Measurements from ENCODE around the gene PNLIPRP1.

The PNLIPRP1 gene

GRCh38 chr10:116602648-116603400 lies 12.1 kb downstream of the PNLIPRP1 start:
- DNase-seq = no peak

GRCh38 chr10:116606061-116606483 lies 15.3 kb downstream of the PNLIPRP1 start:
- no peak for DNase-seq

- no peak for DNase-seq
Measured at GRCh38 chr10:116607336-116607735, 16.6 kb downstream of the PNLIPRP1 start.

- no peak for DNase-seq
Measured at GRCh38 chr10:116608686-116609594, 18.2 kb downstream of the PNLIPRP1 start.

- no peak for DNase-seq
Measured at GRCh38 chr10:116610443-116611152, 19.8 kb downstream of the PNLIPRP1 start.

- DNase-seq = no peak
Measured at GRCh38 chr10:116611153-116611545, 20.4 kb downstream of the PNLIPRP1 start.

- no peak for DNase-seq
Measured at GRCh38 chr10:116612107-116612769, 21.5 kb downstream of the PNLIPRP1 start.

DNA sequence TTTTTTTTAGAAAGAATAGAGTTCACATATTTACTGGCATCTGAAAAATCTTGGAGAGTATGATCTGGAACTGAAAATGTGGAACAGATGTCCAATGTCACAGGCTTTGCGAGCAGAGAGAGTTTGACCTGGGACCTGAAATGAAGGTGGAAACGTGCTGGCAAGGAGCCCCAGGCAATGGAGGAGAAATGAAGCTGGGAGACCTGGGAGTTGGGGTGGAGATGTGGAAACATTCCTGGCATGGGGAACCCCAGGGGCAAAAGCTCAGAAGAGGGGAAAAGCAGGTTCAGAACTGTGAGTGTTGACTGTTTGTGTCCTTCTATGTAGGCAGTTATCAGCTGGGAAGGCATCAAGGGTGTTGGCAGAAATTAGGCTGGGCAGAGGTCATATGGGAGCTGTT lies 22.7 kb downstream of the PNLIPRP1 start:
- DNase-seq = no peak

GRCh38 chr10:116614796-116615195 lies 24.0 kb downstream of the PNLIPRP1 start:
- DNase-seq = no peak

- no peak for DNase-seq
Measured at GRCh38 chr10:116615199-116615776, 24.5 kb downstream of the PNLIPRP1 start.

DNA sequence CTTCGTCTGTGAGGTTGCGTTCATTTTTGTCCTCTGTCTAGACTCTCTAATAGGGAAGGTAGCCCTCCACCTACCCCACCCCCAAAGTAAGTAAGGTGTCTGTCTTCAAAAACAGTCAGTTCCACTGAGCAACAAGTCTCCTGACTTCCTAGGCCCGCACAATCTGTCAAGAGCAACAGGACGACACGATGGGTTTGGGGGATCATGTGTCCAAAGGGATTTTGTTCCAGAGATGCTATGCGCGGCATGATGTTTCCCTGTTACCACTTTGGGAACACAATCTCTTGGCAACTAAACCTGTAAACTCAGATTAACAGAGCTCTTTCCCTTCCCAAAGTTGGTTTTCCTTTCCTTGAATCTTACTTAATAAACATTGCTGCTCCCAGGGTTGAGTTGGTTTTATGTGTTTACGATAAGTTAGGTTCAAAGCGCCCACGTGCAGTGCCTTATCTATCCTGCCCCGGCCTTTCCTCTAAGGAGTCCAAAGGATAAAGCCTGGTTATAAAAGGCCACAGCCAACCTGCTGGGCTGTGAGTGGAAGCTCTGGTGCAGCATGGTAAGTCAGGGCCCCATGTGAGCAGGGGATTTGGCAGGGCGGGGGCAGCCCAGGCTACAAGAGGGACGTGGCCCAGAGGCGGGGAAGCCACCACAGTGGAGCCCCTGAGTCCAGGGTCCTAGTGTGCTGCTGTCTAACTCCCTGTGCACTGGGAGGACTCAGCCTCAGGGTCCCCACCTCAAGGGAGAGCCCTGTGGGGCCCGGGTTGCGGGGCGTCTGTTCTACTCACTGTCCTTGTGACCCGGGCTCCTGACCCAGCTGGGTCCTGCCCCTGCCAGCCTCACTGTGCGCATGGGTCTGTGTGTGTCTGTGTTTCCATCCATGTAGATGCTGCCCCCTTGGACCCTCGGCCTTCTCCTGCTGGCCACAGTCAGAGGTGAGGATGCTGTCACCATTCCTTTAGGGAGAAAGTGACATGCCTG lies 30.0 kb downstream of the PNLIPRP1 start, which contains the start of gene PNLIPRP2:
TSS of gene PNLIPRP2 (plus strand) at position 531 of the 978 bp plus-strand sequence.
- no peak for DNase-seq

- DNase-seq = no peak
Measured at GRCh38 chr10:116621476-116621875, 30.7 kb downstream of the PNLIPRP1 start.

GRCh38 chr10:116621934-116622655 lies 31.3 kb downstream of the PNLIPRP1 start:
- no peak for DNase-seq

DNA sequence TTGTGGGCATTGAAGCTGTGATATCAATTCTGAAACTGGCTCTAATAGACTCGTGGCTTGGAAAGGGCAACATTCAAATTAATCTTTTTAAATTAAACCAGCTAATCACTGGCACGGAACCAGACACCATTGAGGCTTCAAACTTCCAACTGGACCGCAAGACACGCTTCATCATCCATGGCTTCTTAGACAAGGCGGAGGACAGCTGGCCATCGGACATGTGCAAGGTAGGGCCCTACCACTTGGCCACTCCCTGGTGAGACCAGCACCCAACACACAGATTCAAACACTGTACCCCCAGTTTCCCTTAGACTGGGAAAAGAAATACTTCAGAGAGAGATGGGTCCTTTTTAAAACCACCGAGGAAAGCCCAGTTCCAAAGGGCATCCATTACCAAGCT lies 35.1 kb downstream of the PNLIPRP1 start:
- no peak for DNase-seq

GRCh38 chr10:116626815-116627214 lies 36.1 kb downstream of the PNLIPRP1 start:
- no peak for DNase-seq

- no peak for DNase-seq
Measured at GRCh38 chr10:116627386-116627933, 36.7 kb downstream of the PNLIPRP1 start.

DNA sequence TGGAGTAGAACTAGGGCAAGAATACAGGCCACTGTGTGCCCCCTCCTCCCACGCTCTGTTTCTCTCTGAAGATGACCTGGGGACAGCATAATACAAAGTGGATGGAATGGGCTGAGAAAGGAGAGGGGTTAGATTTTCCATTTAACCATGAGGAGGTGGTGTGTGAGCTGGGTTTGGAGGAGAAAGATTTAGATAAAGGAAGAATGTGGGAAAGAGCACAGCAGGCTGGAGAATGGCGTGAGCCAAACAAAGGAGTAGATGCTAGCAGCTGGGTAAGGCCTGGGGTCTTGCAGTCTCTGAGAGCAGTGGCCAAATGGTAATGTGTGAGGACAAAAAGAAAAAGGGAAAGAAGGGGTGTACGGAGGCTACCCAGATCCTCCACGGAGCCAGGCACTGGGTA lies 38.6 kb downstream of the PNLIPRP1 start:
- DNase-seq = no peak

DNA sequence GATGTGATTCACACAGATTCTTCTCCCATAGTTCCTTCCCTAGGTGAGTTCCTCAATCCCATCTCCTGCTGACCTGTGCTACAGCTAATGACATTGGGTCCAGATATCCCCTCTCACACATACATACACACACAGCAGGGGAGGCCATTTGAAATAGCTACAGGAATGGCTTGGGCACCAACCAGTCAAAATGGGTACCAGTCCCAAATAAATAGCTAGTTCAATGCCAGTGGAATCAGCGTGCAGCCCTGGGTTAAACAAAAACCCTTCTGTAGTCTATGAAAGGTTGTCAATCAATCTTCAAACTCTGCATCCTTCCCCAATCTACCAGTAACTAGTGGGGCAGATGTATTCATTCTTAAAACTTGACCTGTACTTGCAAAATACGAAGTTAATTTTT lies 39.3 kb downstream of the PNLIPRP1 start:
- no peak for DNase-seq

DNA sequence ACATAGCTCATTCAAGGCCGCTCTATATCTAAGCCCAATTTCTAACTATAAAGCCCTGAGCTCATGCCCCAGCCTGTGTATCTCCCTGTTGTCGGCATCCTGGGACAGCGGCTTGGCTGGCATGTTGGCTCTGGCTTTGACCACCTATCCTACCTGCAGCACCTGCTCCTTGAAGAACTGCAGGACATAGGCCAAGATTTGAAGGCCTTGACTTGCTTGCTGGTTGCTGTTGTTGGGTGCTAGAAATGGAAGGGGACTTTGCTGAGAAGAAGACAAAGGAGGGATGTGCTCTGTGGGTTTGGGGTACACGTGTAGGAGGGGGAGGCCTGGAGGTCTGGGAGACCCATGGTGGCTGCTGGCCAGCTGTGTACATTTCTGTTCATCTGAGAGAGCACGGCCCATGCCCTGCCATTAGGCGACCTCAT lies 41.1 kb downstream of the PNLIPRP1 start:
- no peak for DNase-seq
